Stimulated activated CD8-positive, alpha-beta memory T cell treated with anti-CD3 and anti-CD28 coated beads, Interleukin-15, amount 100 ng/mL, for 1 hour (primary cell): Measurements from ENCODE around the gene OAF.

Source experiments
- DNase-seq: peaks from one replicate; pipeline ENCODE4 v3.0.0-alpha.2; 2020; ENCODE audit warnings: low read depth

Gene OAF

DNA sequence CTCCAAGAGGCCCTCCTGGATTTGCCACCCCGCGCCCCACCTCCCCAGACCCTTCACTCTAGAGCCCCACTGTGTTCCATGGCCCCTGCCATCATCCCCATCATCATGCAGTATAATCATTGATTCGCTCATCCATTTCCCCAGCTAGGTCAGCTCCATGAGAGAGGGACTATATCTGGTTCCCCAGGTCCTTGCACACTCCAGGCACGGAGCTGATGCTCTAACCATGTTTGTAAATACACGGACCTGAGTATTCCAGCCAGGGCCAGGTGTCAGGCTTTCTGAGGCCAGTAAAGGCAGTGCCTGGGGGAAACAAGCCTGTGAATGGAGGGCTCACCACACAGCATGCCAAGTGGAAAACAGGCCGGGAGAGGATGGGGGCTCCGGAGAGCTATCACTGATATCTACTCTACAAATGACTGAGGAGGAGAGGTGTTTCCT is 27.1 kb upstream of the OAF start:
- no peak for DNase-seq

GRCh38 chr11:120184371-120184945 is 26.4 kb upstream of the OAF start:
- DNase-seq, result no peak

DNA sequence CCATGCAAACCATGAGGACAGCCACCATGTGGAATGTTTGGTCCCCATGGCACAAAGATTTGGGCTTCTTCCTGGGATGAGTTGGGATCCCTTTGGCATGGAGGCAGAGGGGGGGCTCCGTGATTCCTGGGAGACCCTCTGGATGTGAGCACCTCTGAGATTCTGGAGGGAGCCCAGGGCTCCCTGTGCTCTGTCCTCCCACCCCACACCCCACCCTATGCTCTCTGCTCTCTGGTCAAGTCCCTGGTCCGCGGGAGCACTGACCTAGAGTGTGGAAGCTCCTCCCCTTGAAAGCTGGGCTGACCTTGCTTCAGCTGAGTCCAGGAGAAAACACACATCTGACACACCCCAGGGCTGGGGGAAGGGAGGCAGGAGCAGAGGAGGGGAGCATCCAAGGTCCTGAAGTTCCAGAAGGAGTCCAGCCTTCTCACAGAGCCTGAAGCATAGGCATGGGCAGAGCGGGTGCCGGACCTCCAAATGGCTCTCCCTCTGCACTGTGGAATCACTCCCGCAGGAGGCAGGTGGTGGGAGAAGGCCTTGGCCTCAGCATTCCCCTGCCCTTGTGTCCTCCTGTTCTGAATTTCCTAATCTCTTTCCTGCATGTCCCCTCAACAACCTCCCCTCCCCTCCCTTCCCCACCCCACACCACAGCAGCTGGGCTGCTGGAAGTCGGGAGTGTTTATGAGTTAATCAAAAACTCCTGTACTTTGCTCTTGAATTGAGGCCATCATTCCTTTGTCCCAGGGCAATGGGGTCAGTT is 25.7 kb upstream of the OAF start:
- DNase-seq, result no peak

- DNase-seq, result no peak
Measured at GRCh38 chr11:120185706-120186455, 25.0 kb upstream of the OAF start.

GRCh38 chr11:120186456-120186773 is 24.4 kb upstream of the OAF start:
- no peak for DNase-seq

DNA sequence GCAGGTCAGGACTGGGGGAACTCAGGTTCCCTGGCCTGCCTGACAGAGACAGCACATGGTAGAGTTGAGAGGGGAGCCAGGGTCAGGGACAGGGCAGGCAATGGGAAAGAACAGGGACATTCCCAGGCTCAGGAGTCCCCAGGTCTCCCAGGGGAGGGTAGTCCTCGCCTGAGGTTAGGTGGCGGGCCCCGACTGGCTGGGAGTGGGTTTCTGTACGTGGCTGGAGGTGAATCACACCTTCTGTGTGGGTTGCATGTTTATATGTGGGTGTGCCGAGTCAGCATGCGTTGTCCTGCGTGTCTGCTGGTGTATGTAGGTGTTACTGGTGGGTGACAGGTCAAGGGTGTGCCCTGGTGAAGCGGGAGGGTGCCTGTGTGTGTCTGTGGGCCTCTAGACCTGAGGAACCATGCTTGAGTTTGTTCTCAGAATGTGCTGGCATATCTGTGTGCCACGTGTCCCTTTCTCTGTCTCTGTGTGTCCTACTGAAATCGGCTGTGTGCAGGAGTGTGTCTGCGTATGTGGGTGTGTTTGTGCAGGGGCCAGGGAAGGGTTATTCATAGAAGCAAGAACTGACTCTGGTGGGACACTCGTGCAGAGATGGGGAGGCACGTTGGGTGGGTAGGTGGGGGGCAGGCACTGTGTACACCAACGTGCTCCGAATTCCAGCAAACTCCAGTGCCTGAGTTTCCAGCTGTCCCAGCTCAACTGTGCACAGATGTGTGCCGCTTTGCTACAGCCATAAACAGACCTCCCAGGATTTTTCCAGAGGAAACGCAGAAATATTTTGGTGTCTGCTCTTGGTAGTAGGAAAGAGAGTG is 23.8 kb upstream of the OAF start:
- DNase-seq, result no peak

DNA sequence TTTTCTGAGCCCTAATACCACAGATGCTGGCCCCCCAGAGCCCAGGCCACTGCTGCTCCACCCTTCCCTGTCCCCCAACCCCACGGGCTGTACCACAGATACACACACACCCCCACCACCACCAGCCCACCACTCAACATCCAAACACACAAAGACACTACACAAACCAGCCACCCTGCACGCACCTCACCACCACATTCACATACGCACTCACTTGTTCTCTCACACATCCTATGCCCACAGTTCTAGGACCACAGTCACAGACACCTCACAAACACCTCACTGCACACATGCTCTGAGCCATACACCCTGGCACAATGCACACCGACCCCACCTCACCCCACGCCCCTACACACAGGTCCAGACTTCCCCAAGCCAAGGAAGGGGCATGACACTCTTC is 22.5 kb upstream of the OAF start:
- DNase-seq, result no peak

GRCh38 chr11:120188811-120189455 is 21.9 kb upstream of the OAF start:
- no peak for DNase-seq

- no peak for DNase-seq
Measured at GRCh38 chr11:120191058-120191457, 19.8 kb upstream of the OAF start.

DNA sequence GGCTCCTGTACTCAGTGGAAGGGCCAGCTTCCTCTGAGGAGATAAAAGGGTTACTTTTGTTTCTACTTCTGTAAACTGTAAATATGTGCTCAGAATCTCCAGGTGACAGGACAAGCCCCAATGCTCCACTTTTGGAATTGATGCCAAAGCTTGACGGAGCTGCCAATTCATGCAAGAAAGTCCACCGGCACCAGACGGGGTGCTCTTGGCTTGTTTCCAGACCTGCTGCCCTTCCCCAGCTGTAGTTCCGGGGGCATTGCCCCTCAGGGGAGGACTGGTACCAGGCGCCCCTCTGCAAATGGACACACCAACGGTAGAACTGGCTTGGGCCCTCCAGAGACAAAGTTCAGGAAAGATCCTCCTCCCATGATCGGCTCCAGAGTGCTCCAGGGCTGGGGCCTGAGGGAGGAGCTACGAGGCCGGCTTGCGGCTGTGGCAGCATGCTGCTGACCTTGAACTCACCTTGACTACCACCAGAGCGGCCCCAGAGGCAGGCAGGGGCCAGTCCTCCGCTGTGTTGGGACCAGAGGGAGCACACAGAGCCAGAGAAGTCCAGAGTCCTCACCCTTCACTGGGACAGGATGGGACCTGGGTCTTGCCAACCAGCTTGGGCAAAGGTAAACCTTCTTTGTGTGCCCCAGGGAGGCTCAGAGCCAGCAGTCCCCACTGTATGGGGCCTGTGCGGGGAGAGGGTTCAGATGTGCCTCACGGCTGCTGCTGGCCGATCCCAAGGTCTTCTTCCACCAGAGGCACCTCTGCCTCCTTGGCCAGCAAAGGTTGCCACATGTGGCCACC is 17.8 kb upstream of the OAF start:
- DNase-seq, result no peak

DNA sequence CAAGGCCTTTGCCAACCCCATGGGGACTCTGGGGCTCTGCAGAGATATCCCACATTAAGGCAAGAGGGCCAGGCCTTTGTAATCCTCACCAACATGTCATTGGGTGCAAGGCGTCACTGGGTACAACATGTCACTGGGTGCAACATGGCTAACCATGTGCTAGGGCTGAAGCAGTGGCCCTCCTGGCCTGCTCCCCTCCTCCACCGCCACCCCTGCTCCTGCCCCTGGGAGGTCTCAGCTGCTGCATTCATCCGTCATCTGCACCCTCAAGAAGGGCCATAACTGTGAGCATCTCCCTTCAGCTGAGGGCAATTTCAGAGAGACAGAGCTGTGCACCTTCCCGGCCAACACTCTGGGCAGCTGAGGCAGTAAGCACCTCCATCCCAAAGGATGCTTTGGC is 16.7 kb upstream of the OAF start:
- DNase-seq, result no peak

DNA sequence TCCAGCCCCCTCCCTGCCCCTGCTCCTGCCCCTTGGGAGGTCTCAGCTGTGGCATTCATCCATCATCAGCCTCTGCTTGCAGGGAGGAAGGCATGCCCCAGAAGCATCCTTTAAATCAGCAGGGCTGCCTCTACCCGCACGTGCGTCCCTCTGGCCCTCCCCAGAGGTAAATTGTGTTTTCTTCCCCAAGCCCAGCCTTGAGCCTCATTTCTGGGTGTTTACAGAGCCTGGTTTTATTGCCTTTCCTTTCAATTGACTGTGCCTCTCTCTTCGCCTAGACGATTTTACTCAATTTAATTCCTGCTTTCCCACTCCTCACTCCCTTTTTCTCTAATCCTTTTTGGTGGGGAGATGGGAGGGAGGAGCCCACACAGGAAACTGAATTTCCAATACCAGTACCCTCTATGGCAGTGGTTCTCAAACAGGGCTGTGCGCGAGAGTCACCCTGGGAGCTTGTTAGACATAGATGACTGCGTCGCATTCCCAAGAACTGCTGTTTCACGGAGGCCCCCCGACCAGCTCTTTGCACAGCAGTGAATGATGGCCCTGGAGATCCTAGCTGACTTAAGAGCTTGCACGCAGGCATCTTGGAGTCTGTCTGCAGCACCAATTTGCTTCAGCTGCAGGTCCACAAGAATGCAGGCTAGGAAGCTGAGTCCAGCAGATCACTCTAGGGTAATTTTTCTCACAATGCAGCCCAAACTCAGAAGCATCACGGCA is 15.1 kb upstream of the OAF start:
- no peak for DNase-seq

DNA sequence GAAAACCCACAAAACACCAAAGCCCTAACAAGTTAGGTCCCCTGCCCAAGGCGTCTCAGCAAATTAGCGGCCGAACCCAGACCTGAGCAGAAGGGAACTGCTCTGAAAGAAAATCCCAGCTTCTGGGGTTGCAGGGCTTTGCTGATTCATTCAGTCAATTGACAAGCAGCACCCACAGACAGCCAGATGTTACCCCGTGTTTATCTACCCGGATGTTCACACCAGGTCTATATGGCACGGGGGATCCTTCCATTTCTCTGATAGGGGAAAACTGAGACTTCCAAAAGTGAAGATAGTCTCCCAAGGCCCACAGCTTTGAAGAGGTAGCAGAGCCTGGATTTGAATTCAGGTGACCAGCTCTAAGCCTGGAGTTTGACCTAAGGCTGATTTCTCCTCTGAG is 14.0 kb upstream of the OAF start:
- DNase-seq, result no peak

DNA sequence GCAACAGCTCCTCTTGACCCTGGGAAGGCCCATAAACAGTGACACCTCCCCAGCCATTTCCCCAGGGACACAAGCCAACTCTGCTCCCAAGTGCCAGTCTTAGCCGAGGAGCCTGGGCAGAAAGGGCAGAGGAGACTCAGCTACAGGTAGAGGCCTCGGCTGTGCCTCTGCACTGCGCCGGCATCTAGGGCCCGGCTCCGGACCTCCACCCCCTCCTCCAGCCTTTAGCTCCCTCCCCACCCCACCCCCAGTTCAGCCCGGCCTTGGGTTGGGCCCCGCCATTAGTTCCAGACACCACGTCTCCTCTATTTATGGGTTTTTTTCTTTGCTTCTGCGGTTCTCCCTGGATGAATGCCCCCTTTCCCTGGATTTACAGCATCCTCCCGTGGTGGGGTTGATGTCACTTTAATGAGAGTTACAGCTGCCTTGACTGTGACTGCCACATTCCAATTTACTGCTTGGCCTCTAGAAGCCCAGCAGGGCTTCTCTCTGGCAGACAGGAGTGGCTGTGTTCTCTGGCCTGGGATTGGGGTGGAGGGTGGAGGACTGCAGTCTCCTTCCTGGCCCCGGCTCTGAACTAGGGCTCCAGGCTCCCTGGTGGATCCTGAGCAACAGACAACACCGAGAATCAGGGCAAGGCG is 13.5 kb upstream of the OAF start:
- DNase-seq, result no peak

GRCh38 chr11:120197977-120198376 is 12.9 kb upstream of the OAF start:
- DNase-seq, result no peak

DNA sequence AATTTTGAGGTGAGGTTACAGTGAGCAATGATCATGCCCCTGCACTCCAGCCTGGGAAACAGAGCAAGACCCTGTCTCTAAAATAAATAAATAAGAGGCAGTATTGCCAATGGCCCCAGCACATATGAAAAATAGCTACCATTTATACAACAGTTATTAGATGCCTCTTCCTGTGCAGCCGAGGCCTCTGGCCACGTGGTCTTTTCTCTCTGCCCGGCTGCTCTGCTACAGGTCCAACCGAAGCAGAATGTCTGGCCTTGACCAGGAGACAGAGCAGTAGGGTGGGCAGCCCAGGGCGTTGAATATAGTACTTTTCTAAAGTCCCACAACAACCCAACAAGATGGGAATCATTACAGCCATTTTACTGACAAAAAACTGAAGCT is 12.4 kb upstream of the OAF start:
- DNase-seq, result no peak

GRCh38 chr11:120198787-120199469 is 11.9 kb upstream of the OAF start:
- no peak for DNase-seq

GRCh38 chr11:120199613-120200012 is 11.2 kb upstream of the OAF start:
- no peak for DNase-seq

DNA sequence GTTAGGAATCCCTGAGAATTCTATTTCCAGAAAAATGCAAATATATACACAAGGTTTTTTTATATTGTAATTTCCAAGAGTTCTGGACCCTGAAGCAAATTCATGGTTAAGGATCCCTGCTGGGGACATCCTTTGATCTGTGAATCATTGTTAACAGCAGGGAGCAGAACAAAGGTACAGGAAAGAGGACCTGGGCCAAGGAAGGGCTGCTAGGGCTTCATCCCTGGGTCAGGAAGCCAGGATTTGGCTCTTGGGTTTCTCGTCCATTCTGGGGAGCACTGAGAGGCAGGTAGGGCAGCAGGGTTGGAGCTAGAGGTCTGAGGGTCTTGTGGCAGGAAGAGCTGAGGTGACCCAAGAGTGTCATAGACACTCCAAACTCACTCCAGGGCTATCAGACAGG is 10.2 kb upstream of the OAF start:
- DNase-seq, result no peak

GRCh38 chr11:120201653-120202052 is 9.2 kb upstream of the OAF start:
- DNase-seq, result no peak
